ENCODE data around the gene B3GALNT2. TPM values are rescaled to one million over a fixed set of nuclear protein-coding genes. Genes with fewer than 3 reads are reported as not detected.

Gene B3GALNT2
- total and polyA plus RNA-seq, 2 of the 4 experiments (the other 2 are of a cell fraction) = 11.0 to 32.8 TPM

DNA sequence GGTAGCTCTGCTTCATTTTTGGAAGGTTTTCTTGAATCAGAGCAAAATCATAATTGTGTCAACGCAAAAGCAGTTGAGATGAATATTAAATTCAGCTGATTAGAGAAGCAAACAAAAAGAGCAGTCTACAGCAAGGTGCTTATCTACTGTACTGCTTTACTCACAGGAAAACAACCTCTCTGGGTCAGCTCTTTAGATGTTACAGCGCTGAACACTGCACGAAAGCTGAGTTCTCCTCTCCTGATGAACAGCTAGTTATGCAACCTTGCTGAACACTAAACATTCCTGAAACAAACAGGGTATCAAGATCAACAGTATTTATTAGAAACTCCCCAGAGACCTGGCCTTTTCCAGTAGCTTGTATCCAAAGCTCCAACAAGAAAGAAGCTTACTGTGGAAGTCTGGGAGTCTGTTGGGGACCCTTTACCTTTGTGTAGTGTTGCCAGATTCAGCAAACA is 95.7 kb downstream of the B3GALNT2 start:
- H3K36me3 ChIP-seq (ENCODE audit: control insufficient read depth, insufficient read depth, low read length) = no peaks in the 10 kb centered on the region
- no peak overlapping the region for H2AK9ac ChIP-seq (replicated peaks; ENCODE audit: low read depth, low read length, poor library complexity)
- WGBS, 2 experiments (ENCODE audit: extremely low coverage in 2 of 2, insufficient read length in 1 of 2) = 63% methylated on average over 2 of the region's 3 CpGs; no CpG with 5 or more reads in 1 of the 2 experiments
- no peak overlapping the region for H2BK120ac ChIP-seq (ENCODE audit: low read depth, low read length)
- H4K20me1 ChIP-seq (ENCODE audit: insufficient read depth, low read length) = peaks cover 6% of the 10 kb centered on the region; the same call in 1 of the 2 replicates
- intact Hi-C loops (cut with micrococcal nuclease) (no loop called here), dilution Hi-C loops (cut with HindIII; ENCODE audit: low sequenced_read_pairs, unreplicated experiment) (no loop called here), in situ Hi-C loops (cut with MboI; ENCODE audit: low sequenced_read_pairs) (no loop called here)
- no peak overlapping the region for H4K91ac ChIP-seq (ENCODE audit: insufficient read depth, low read depth, low read length)
- H3K9me1 ChIP-seq (ENCODE audit: insufficient read depth, low read length) = peaks cover 5% of the 10 kb centered on the region; the same call in 1 of the 2 replicates
- H3K9ac ChIP-seq (ENCODE audit: low read depth, low read length) = no peak overlapping the region
- no peak overlapping the region for H2AFZ ChIP-seq (replicated peaks; ENCODE audit: low read length, poor library complexity)
- H3K79me1 ChIP-seq (ENCODE audit: low read depth in 1 of 2, low read length in 2 of 2) = peaks cover 7 to 49% of the 10 kb centered on the region in 2 experiments
- no peak overlapping the region for H3K27ac ChIP-seq (ENCODE audit: insufficient read depth, low read length)
- no peak overlapping the region for H4K8ac ChIP-seq (ENCODE audit: low read depth in 2 of 2, low read length in 2 of 2)
- no peak overlapping the region for H3K4ac ChIP-seq (ENCODE audit: low read depth, low read length)
- H3K9me3 ChIP-seq (ENCODE audit: control insufficient read depth, insufficient read depth, low read length) = no peaks in the 10 kb centered on the region
- H3K14ac ChIP-seq (replicated peaks; ENCODE audit: low read depth, low read length) = no peak overlapping the region
- CTCF ChIA-PET = interaction anchor here (0.6 to 2.3 kb wide), 2 partner anchors 8 to 9 kb away, joined by 6 to 8 read pairs; no protein-coding TSS in a partner anchor
- ATAC-seq (ENCODE audit: low read depth) (peak; percentile 58), DNase-seq (no peak)
- no peaks in the 10 kb centered on the region for H3K27me3 ChIP-seq (ENCODE audit: control insufficient read depth, insufficient read depth, low read length)
- H3K4me3 ChIP-seq (ENCODE audit: insufficient read depth, low read depth, low read length) = no peak overlapping the region
- H3K4me1 ChIP-seq (ENCODE audit: control insufficient read depth, insufficient read depth, low read length) = peaks cover 5% of the 10 kb centered on the region
- no peak overlapping the region for H4K5ac ChIP-seq (ENCODE audit: low read depth, low read length)
- no peak overlapping the region for H3K4me2 ChIP-seq (ENCODE audit: low read depth, low read length)
- no TSS peak for BruUV-seq (replicated peaks)
- H2BK15ac ChIP-seq (ENCODE audit: low read depth, low read length) = no peak overlapping the region
- H3K56ac ChIP-seq (ENCODE audit: extremely low read depth, insufficient read depth, low read length) = no peak overlapping the region
- peak; percentile 46 for TF ChIP-seq CEBPB (IDR thresholded peaks at IDR 0.05; ENCODE audit: low read depth, low read length)
- TF ChIP-seq NFE2L2 (IDR thresholded peaks at IDR 0.05; ENCODE audit: low read depth, low read length) = no peak
- H3K23ac ChIP-seq (ENCODE audit: low read depth, low read length) = no peak overlapping the region
- H3K18ac ChIP-seq (ENCODE audit: low read depth, low read length) = no peak overlapping the region
- no peak overlapping the region for H2BK20ac ChIP-seq (ENCODE audit: low read depth, low read length)
- no peak overlapping the region for H2AK5ac ChIP-seq (ENCODE audit: low read depth, low read length)
- POLR2A ChIA-PET (ENCODE audit: unreplicated experiment) = no interaction called here
- H2BK5ac ChIP-seq (ENCODE audit: low read depth, low read length, poor library complexity, severe bottlenecking) = no peak overlapping the region

Measured in IMR-90 (cell line).